Measurements from ENCODE around the gene RAD51B. TPM values are rescaled to one million over a fixed set of nuclear protein-coding genes. Genes with fewer than 3 reads are reported as not detected.

RAD51B gene
- total RNA-seq, 1 experiment from 2014 or later = 8.5 TPM

GRCh38 chr14:68523326-68523610 lies 703.7 kb downstream of the RAD51B start:
- H3K4me1 ChIP-seq (ENCODE audit: control insufficient read depth, insufficient read depth, low read length) = no peaks in the 10 kb centered on the region
- no peaks in the 10 kb centered on the region for H3K9me3 ChIP-seq (ENCODE audit: control insufficient read depth, insufficient read depth, low read depth, low read length)
- peak overlapping the region; percentile 39; the same call in 1 of the 2 replicates for H3K27ac ChIP-seq (ENCODE audit: low read length)
- no peak for DNase-seq (ENCODE audit: low read depth, low spot score)
- no peak overlapping the region for H3K4me3 ChIP-seq (ENCODE audit: low read depth in 2 of 2, low read length in 2 of 2)
- BruUV-seq (replicated peaks) = no TSS peak
- H3K27me3 ChIP-seq (ENCODE audit: control insufficient read depth, insufficient read depth, low read length) = no peaks in the 10 kb centered on the region
- in situ Hi-C loops (cut with HindIII; ENCODE audit: low pct_unique_long_range_greater_than_20kb, low sequenced_read_pairs) = no loop called here
- CTCF ChIA-PET = no interaction called here
- no peak for ATAC-seq
- no peaks in the 10 kb centered on the region for H3K36me3 ChIP-seq (ENCODE audit: control insufficient read depth, insufficient read depth, low read length)
- TF ChIP-seq TCF7L2 (IDR thresholded peaks at IDR 0.05; ENCODE audit: low read depth, low read length) (no peak), POLR2AphosphoS5 (IDR thresholded peaks at IDR 0.05; ENCODE audit: low read depth, low read length) (no peak), SIN3A (IDR thresholded peaks at IDR 0.05; ENCODE audit: borderline replicate concordance, insufficient read depth, low read depth, low read length) (no peak)
- TF ChIP-seq, protein P1, sequence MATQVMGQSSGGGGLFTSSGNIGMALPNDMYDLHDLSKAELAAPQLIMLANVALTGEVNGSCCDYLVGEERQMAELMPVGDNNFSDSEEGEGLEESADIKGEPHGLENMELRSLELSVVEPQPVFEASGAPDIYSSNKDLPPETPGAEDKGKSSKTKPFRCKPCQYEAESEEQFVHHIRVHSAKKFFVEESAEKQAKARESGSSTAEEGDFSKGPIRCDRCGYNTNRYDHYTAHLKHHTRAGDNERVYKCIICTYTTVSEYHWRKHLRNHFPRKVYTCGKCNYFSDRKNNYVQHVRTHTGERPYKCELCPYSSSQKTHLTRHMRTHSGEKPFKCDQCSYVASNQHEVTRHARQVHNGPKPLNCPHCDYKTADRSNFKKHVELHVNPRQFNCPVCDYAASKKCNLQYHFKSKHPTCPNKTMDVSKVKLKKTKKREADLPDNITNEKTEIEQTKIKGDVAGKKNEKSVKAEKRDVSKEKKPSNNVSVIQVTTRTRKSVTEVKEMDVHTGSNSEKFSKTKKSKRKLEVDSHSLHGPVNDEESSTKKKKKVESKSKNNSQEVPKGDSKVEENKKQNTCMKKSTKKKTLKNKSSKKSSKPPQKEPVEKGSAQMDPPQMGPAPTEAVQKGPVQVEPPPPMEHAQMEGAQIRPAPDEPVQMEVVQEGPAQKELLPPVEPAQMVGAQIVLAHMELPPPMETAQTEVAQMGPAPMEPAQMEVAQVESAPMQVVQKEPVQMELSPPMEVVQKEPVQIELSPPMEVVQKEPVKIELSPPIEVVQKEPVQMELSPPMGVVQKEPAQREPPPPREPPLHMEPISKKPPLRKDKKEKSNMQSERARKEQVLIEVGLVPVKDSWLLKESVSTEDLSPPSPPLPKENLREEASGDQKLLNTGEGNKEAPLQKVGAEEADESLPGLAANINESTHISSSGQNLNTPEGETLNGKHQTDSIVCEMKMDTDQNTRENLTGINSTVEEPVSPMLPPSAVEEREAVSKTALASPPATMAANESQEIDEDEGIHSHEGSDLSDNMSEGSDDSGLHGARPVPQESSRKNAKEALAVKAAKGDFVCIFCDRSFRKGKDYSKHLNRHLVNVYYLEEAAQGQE (IDR thresholded peaks at IDR 0.05; ENCODE audit: insufficient read depth in 1 of 2, low read depth in 2 of 2, low read length in 1 of 2) = no peak
- TF ChIP-seq, protein P2, sequence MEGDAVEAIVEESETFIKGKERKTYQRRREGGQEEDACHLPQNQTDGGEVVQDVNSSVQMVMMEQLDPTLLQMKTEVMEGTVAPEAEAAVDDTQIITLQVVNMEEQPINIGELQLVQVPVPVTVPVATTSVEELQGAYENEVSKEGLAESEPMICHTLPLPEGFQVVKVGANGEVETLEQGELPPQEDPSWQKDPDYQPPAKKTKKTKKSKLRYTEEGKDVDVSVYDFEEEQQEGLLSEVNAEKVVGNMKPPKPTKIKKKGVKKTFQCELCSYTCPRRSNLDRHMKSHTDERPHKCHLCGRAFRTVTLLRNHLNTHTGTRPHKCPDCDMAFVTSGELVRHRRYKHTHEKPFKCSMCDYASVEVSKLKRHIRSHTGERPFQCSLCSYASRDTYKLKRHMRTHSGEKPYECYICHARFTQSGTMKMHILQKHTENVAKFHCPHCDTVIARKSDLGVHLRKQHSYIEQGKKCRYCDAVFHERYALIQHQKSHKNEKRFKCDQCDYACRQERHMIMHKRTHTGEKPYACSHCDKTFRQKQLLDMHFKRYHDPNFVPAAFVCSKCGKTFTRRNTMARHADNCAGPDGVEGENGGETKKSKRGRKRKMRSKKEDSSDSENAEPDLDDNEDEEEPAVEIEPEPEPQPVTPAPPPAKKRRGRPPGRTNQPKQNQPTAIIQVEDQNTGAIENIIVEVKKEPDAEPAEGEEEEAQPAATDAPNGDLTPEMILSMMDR (IDR thresholded peaks at IDR 0.05) = no peak
- intact Hi-C loops (cut with micrococcal nuclease; ENCODE audit: unreplicated experiment) = no loop called here
- POLR2A ChIA-PET = no interaction called here

GRCh38 chr14:68523989-68524725 lies 704.6 kb downstream of the RAD51B start:
- H3K27me3 ChIP-seq (ENCODE audit: control insufficient read depth, insufficient read depth, low read length) = no peaks in the 10 kb centered on the region
- no peak overlapping the region for H3K4me3 ChIP-seq (ENCODE audit: low read depth in 2 of 2, low read length in 2 of 2)
- DNase-seq (ENCODE audit: low read depth, low spot score) = no peak
- BruUV-seq (replicated peaks) = no TSS peak
- no peaks in the 10 kb centered on the region for H3K4me1 ChIP-seq (ENCODE audit: control insufficient read depth, insufficient read depth, low read length)
- in situ Hi-C loops (cut with HindIII; ENCODE audit: low pct_unique_long_range_greater_than_20kb, low sequenced_read_pairs) (no loop called here), intact Hi-C loops (cut with micrococcal nuclease; ENCODE audit: unreplicated experiment) (no loop called here)
- no peak overlapping the region for H3K27ac ChIP-seq (ENCODE audit: low read length)
- POLR2A ChIA-PET = no interaction called here
- H3K36me3 ChIP-seq (ENCODE audit: control insufficient read depth, insufficient read depth, low read length) = no peaks in the 10 kb centered on the region
- ATAC-seq = no peak
- no peaks in the 10 kb centered on the region for H3K9me3 ChIP-seq (ENCODE audit: control insufficient read depth, insufficient read depth, low read depth, low read length)
- no peak for TF ChIP-seq TCF7L2 (IDR thresholded peaks at IDR 0.05; ENCODE audit: low read depth, low read length)
- TF ChIP-seq, protein P2 (IDR thresholded peaks at IDR 0.05) = no peak
- TF ChIP-seq, protein P1 (IDR thresholded peaks at IDR 0.05; ENCODE audit: insufficient read depth in 1 of 2, low read depth in 2 of 2, low read length in 1 of 2) = no peak
- no peak for TF ChIP-seq SIN3A (IDR thresholded peaks at IDR 0.05; ENCODE audit: borderline replicate concordance, insufficient read depth, low read depth, low read length)
- no peak for TF ChIP-seq POLR2AphosphoS5 (IDR thresholded peaks at IDR 0.05; ENCODE audit: low read depth, low read length)
- CTCF ChIA-PET = interaction anchor here (0.8 kb wide), 1 partner anchor 79 kb away, joined by 5 read pairs; no protein-coding TSS in a partner anchor
